Caco-2 (cell line): ENCODE data around the gene AQP5. TPM values are rescaled to one million over a fixed set of nuclear protein-coding genes. Genes with fewer than 3 reads are reported as not detected.

Source experiments
- BruUV-seq: library from RNA; stranded (reverse); fragments of 400-500 nt; replicated peaks from 2 replicates; lab custom pipeline; 2021; lab: Mats Ljungman, UMichigan
- CTCF ChIA-PET: fragments of 300-600 bp; sonication (Branson Sonifier 250); formaldehyde crosslinking; loops from one replicate; lab custom pipeline; 2022; ENCODE audit warnings: antibody characterized with exemption; lab: Charles Lee
- POLR2A ChIA-PET: fragments of 300-600 bp; sonication (Branson Sonifier 250); formaldehyde crosslinking; loops from one replicate; lab custom pipeline; 2022; ENCODE audit warnings: antibody characterized with exemption; lab: Charles Lee
- DNase-seq, 2 experiments: peaks; one replicate each; pipeline versions ENCODE4 v3.0.0 to v3.0.0-alpha.2; 2020 to 2022
- H3K27me3 ChIP-seq: replicated peaks from 2 replicates; pipeline ENCODE4 v1.6.0; 2011; ENCODE audit warnings: low read length; ENCODE audit not compliant: control insufficient read depth, insufficient read depth
- H3K36me3 ChIP-seq: 2 replicates; pipeline ENCODE4 v1.5.1; 2011; ENCODE audit warnings: low read length; ENCODE audit not compliant: control insufficient read depth, insufficient read depth
- H3K4me1 ChIP-seq: fragments of 250-450 bp; sonication (Bioruptor Pico); 2 replicates; pipeline ENCODE4 v1.5.1; 2020; ENCODE audit warnings: mild to moderate bottlenecking
- H3K4me3 ChIP-seq: 2 replicates; pipeline ENCODE4 v1.5.1; 2011; ENCODE audit warnings: low read depth, mild to moderate bottlenecking, control low read depth, low read length
- H3K9me3 ChIP-seq: fragments of 250-450 bp; sonication (Bioruptor Pico); 2 replicates; pipeline ENCODE4 v1.5.1; 2020; ENCODE audit warnings: mild to moderate bottlenecking, moderate library complexity
- H3K27ac Mint-ChIP-seq: one replicate; pipeline ENCODE4 v1.8.0; 2022; ENCODE audit warnings: mixed read lengths; ENCODE audit not compliant: unreplicated experiment
- H3K27me3 Mint-ChIP-seq: one replicate; pipeline ENCODE4 v1.8.0; 2022; ENCODE audit warnings: mixed read lengths; ENCODE audit not compliant: insufficient read depth, unreplicated experiment
- H3K36me3 Mint-ChIP-seq: one replicate; pipeline ENCODE4 v1.8.0; 2022; ENCODE audit warnings: mild to moderate bottlenecking, mixed read lengths; ENCODE audit not compliant: insufficient read depth, unreplicated experiment
- H3K4me1 Mint-ChIP-seq: one replicate; pipeline ENCODE4 v1.8.0; 2022; ENCODE audit warnings: low read depth, mixed read lengths; ENCODE audit not compliant: unreplicated experiment
- H3K4me3 Mint-ChIP-seq: one replicate; pipeline ENCODE4 v1.8.0; 2022; ENCODE audit warnings: mild to moderate bottlenecking, moderate library complexity, mixed read lengths; ENCODE audit not compliant: unreplicated experiment
- H3K9me3 Mint-ChIP-seq: one replicate; pipeline ENCODE4 v1.8.0; 2022; ENCODE audit warnings: mixed read lengths; ENCODE audit not compliant: unreplicated experiment
- intact Hi-C: fragments of 100-400 bp; cut with micrococcal nuclease; formaldehyde crosslinking; loops from one replicate; pipeline ENCODE4 v1.10.0; 2022; ENCODE audit not compliant: unreplicated experiment
- total RNA-seq: library from RNA; stranded (reverse); gene quantifications from 2 replicates; pipeline ENCODE4 v1.2.3, GENCODE V29; 2022
- TF ChIP-seq, protein P1 (sequence below), 2 experiments: fragments of 200-600 bp in 1 of 2; IDR thresholded peaks; 1 replicate in 1 of 2; 2 replicates in 1 of 2; pipeline versions ENCODE4 v1.5.1 to v1.8.0; 2011 to 2022; ENCODE audit warnings: antibody characterized with exemption in 1 of 2, control low read depth in 1 of 2, inconsistent platforms in 1 of 2, low read depth in 1 of 2, low read length in 1 of 2, mild to moderate bottlenecking in 1 of 2, moderate library complexity in 1 of 2; ENCODE audit not compliant: insufficient read depth in 1 of 2, severe bottlenecking in 1 of 2, unreplicated experiment in 1 of 2

Gene AQP5
- total RNA-seq, 1 experiment from 2014 or later: not detected

DNA sequence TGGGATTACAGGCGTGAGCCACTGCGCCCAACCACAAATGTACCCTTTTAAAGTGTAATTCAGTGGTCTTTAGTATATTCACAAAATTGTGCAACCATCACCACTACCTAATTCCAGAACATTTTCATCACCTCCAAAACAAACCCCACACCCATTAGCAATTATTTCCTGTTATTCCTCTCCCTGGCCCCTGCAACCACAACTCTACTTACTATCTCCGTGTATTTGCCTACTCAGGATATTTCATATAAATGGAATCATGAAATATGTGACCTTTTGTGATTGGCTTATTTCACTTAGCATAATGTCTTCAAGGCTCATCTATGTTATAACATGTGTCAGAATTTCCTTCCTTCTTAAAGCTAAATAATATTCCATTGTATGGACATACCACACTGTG, 27.2 kb upstream of the AQP5 start:
- Mint-ChIP-seq H3K4me3 (no peak overlapping the region), H3K4me1 (no peaks in the 10 kb centered on the region), H3K36me3 (no peaks in the 10 kb centered on the region), H3K27me3 (no peaks in the 10 kb centered on the region), H3K27ac (no peak overlapping the region), H3K9me3 (no peaks in the 10 kb centered on the region)
- Histone ChIP-seq H3K4me3 (no peak overlapping the region), H3K9me3 (no peaks in the 10 kb centered on the region), H3K36me3 (no peaks in the 10 kb centered on the region), H3K27me3 (no peaks in the 10 kb centered on the region), H3K4me1 (no peaks in the 10 kb centered on the region; the same call in 1 of the 2 replicates)
- TF ChIP-seq, protein P1, sequence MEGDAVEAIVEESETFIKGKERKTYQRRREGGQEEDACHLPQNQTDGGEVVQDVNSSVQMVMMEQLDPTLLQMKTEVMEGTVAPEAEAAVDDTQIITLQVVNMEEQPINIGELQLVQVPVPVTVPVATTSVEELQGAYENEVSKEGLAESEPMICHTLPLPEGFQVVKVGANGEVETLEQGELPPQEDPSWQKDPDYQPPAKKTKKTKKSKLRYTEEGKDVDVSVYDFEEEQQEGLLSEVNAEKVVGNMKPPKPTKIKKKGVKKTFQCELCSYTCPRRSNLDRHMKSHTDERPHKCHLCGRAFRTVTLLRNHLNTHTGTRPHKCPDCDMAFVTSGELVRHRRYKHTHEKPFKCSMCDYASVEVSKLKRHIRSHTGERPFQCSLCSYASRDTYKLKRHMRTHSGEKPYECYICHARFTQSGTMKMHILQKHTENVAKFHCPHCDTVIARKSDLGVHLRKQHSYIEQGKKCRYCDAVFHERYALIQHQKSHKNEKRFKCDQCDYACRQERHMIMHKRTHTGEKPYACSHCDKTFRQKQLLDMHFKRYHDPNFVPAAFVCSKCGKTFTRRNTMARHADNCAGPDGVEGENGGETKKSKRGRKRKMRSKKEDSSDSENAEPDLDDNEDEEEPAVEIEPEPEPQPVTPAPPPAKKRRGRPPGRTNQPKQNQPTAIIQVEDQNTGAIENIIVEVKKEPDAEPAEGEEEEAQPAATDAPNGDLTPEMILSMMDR (IDR thresholded peaks at IDR 0.05; ENCODE audit: insufficient read depth in 1 of 2, low read depth in 1 of 2, low read length in 1 of 2, severe bottlenecking in 1 of 2, unreplicated experiment in 1 of 2): no peak
- intact Hi-C loops: no loop called here
- CTCF ChIA-PET: no interaction called here
- DNase-seq: no peak
- BruUV-seq: no TSS peak
- POLR2A ChIA-PET: no interaction called here

DNA sequence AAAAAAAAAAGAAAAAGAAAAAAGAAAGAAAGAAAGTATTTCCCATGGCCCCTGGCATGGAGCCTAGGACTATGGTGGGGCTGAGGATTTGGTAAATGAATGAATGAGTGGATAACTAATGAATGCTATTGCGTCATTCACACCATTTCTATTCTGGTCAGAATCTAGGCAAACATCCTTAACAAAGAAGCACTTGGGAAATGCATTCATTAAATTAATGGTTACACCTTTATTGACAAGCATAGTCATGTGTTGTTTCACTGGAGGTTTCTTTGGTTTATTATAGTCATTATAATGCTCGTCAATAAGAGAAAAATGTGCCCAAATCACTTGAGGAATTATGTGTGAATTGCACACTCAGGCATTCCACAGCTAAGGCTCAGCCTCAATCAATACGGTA, 24.7 kb upstream of the AQP5 start:
- H3K4me1 Mint-ChIP-seq: no peaks in the 10 kb centered on the region

DNA sequence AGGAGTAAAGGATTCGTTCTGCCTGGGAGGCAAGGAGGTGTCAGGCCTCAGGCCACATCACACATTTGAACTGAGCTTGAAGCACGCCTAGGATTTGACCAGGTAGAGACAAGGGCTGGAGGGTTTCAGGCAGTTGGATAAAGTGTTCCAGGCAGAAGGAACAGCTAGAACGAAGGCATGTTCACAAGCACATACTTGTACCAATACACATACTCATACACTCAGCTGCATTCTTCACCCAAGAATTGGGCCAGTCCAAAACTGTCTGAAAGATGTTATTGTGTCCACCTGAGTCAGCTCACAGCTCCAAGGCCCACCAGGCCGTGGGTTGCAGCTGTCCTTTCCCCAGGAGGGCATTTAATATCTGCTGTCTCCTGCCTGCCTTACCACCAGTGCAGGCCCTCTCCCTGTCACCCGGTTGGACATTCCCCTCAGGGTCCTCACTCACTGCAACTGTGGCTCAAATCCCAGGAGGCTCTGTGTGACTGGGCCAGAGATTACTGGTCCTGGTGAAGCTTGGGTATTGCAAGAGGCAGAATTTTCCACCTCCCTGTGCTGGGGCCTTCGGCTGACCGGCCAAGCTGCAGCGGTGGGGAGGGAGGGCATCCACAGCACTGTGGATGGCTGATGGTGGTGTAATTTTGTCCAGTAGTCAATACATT, 23.9 kb upstream of the AQP5 start:
- Histone ChIP-seq H3K9me3 (no peaks in the 10 kb centered on the region), H3K4me3 (no peak overlapping the region), H3K27me3 (no peaks in the 10 kb centered on the region), H3K4me1 (no peaks in the 10 kb centered on the region; the same call in none of the 2 replicates), H3K36me3 (no peaks in the 10 kb centered on the region)
- BruUV-seq: no TSS peak
- no peak for DNase-seq
- TF ChIP-seq, protein P1 (IDR thresholded peaks at IDR 0.05; ENCODE audit: insufficient read depth in 1 of 2, low read depth in 1 of 2, low read length in 1 of 2, severe bottlenecking in 1 of 2, unreplicated experiment in 1 of 2): no peak
- intact Hi-C loops: no loop called here
- Mint-ChIP-seq H3K4me1 (no peaks in the 10 kb centered on the region), H3K27ac (no peak overlapping the region), H3K4me3 (no peak overlapping the region), H3K27me3 (no peaks in the 10 kb centered on the region), H3K9me3 (no peaks in the 10 kb centered on the region), H3K36me3 (peaks cover 5% of the 10 kb centered on the region)
- ChIA-PET CTCF (interaction anchor here (0.7 to 0.9 kb wide), 2 partner anchors 37 to 133 kb away, joined by 3 read pairs; no protein-coding TSS in a partner anchor), POLR2A (no interaction called here)

More for the DNA sequence above, 24.7 kb upstream of the AQP5 start:
- H3K27ac Mint-ChIP-seq: no peak overlapping the region
- TF ChIP-seq, protein P1 (IDR thresholded peaks at IDR 0.05; ENCODE audit: insufficient read depth in 1 of 2, low read depth in 1 of 2, low read length in 1 of 2, severe bottlenecking in 1 of 2, unreplicated experiment in 1 of 2): no peak
- ChIA-PET POLR2A (no interaction called here), CTCF (interaction anchor here (0.7 to 0.9 kb wide), 2 partner anchors 51 to 133 kb away, joined by 3 to 4 read pairs; no protein-coding TSS in a partner anchor)
- no peaks in the 10 kb centered on the region for H3K27me3 Mint-ChIP-seq
- no TSS peak for BruUV-seq
- no peaks in the 10 kb centered on the region for H3K27me3 ChIP-seq
- no peaks in the 10 kb centered on the region for H3K9me3 Mint-ChIP-seq
- H3K9me3 ChIP-seq: no peaks in the 10 kb centered on the region
- DNase-seq: no peak
- H3K4me3 Mint-ChIP-seq: no peak overlapping the region
- no peaks in the 10 kb centered on the region for H3K36me3 ChIP-seq
- peaks cover 5% of the 10 kb centered on the region for H3K36me3 Mint-ChIP-seq
- H3K4me1 ChIP-seq: no peaks in the 10 kb centered on the region; the same call in none of the 2 replicates
- intact Hi-C loops: no loop called here
- no peak overlapping the region for H3K4me3 ChIP-seq
